ENCODE measurements around the gene KAT6B. TPM values are rescaled to one million over a fixed set of nuclear protein-coding genes. Genes with fewer than 3 reads are reported as not detected.
A peak's percentile ranks its signal among the peaks of the same experiment; 100 is the strongest.

KAT6B gene
- total RNA-seq, 1 experiment from 2014 or later, result 21.1 TPM

GRCh38 chr10:75065076-75065475, 238.7 kb downstream of the KAT6B start:
- Histone ChIP-seq H3K27ac (no peak overlapping the region), H3K4me1 (no peaks in the 10 kb centered on the region), H3K9me3 (replicated peaks) (no peaks in the 10 kb centered on the region), H3K27me3 (no peaks in the 10 kb centered on the region), H3K36me3 (no peaks in the 10 kb centered on the region), H3K4me3 (no peak overlapping the region)
- no peak for DNase-seq

- Histone ChIP-seq H3K36me3 (no peaks in the 10 kb centered on the region), H3K27ac (no peak overlapping the region), H3K4me3 (no peak overlapping the region), H3K9me3 (replicated peaks) (no peaks in the 10 kb centered on the region), H3K4me1 (no peaks in the 10 kb centered on the region), H3K27me3 (no peaks in the 10 kb centered on the region)
- no peak for DNase-seq
Measured at GRCh38 chr10:75066271-75066670, 239.9 kb downstream of the KAT6B start.

- no peaks in the 10 kb centered on the region for H3K9me3 ChIP-seq (replicated peaks)
- H3K4me1 ChIP-seq, result no peaks in the 10 kb centered on the region
- no peak overlapping the region for H3K27ac ChIP-seq
- H3K4me3 ChIP-seq, result no peak overlapping the region
- DNase-seq, result no peak
- H3K27me3 ChIP-seq, result no peaks in the 10 kb centered on the region
- no peaks in the 10 kb centered on the region for H3K36me3 ChIP-seq
Measured at GRCh38 chr10:75067272-75067671, 240.9 kb downstream of the KAT6B start.

- Histone ChIP-seq H3K36me3 (no peaks in the 10 kb centered on the region), H3K9me3 (replicated peaks) (no peaks in the 10 kb centered on the region), H3K4me1 (no peaks in the 10 kb centered on the region), H3K4me3 (no peak overlapping the region), H3K27me3 (no peaks in the 10 kb centered on the region), H3K27ac (no peak overlapping the region)
- DNase-seq, result no peak
Measured at GRCh38 chr10:75068523-75068922, 242.1 kb downstream of the KAT6B start.

GRCh38 chr10:75070476-75070875, 244.1 kb downstream of the KAT6B start:
- DNase-seq, result no peak
- Histone ChIP-seq H3K9me3 (replicated peaks) (no peaks in the 10 kb centered on the region), H3K4me3 (no peak overlapping the region), H3K27ac (no peak overlapping the region), H3K36me3 (no peaks in the 10 kb centered on the region), H3K27me3 (no peaks in the 10 kb centered on the region), H3K4me1 (no peaks in the 10 kb centered on the region)

- Histone ChIP-seq H3K36me3 (no peaks in the 10 kb centered on the region), H3K4me1 (no peaks in the 10 kb centered on the region), H3K27ac (no peak overlapping the region), H3K4me3 (no peak overlapping the region), H3K9me3 (replicated peaks) (no peaks in the 10 kb centered on the region), H3K27me3 (no peaks in the 10 kb centered on the region)
- DNase-seq, result peak; percentile 33 to 45
Measured at GRCh38 chr10:75070961-75071428, 244.6 kb downstream of the KAT6B start.

- no peak overlapping the region for H3K27ac ChIP-seq
Measured at GRCh38 chr10:75071756-75072155, 245.4 kb downstream of the KAT6B start.

GRCh38 chr10:75072727-75073126, 246.3 kb downstream of the KAT6B start:
- H3K4me3 ChIP-seq, result no peak overlapping the region
- no peaks in the 10 kb centered on the region for H3K9me3 ChIP-seq (replicated peaks)
- no peak for DNase-seq
- H3K27ac ChIP-seq, result no peak overlapping the region
- H3K27me3 ChIP-seq, result no peaks in the 10 kb centered on the region
- no peaks in the 10 kb centered on the region for H3K4me1 ChIP-seq
- no peaks in the 10 kb centered on the region for H3K36me3 ChIP-seq

More at GRCh38 chr10:75071756-75072155, 245.4 kb downstream of the KAT6B start:
- H3K9me3 ChIP-seq (replicated peaks), result no peaks in the 10 kb centered on the region
- H3K36me3 ChIP-seq, result no peaks in the 10 kb centered on the region
- no peaks in the 10 kb centered on the region for H3K27me3 ChIP-seq
- no peak overlapping the region for H3K4me3 ChIP-seq
- H3K4me1 ChIP-seq, result no peaks in the 10 kb centered on the region
- DNase-seq, result no peak

- Histone ChIP-seq H3K27me3 (no peaks in the 10 kb centered on the region), H3K4me3 (no peak overlapping the region), H3K27ac (no peak overlapping the region), H3K4me1 (no peaks in the 10 kb centered on the region), H3K9me3 (replicated peaks) (no peaks in the 10 kb centered on the region), H3K36me3 (no peaks in the 10 kb centered on the region)
- DNase-seq, result no peak
Measured at GRCh38 chr10:75073442-75073841, 247.0 kb downstream of the KAT6B start.

- no peaks in the 10 kb centered on the region for H3K27me3 ChIP-seq
- DNase-seq, result no peak
- no peak overlapping the region for H3K27ac ChIP-seq
- H3K4me3 ChIP-seq, result no peak overlapping the region
- H3K4me1 ChIP-seq, result peaks cover 3% of the 10 kb centered on the region; the same call in 1 of the 2 replicates
- H3K36me3 ChIP-seq, result no peaks in the 10 kb centered on the region
- H3K9me3 ChIP-seq (replicated peaks), result no peaks in the 10 kb centered on the region
Measured at GRCh38 chr10:75074711-75075445, 248.5 kb downstream of the KAT6B start.

GRCh38 chr10:75076348-75076747, 249.9 kb downstream of the KAT6B start:
- H3K4me1 ChIP-seq, result peaks cover 3% of the 10 kb centered on the region; the same call in 1 of the 2 replicates
- H3K9me3 ChIP-seq (replicated peaks), result no peaks in the 10 kb centered on the region
- no peaks in the 10 kb centered on the region for H3K27me3 ChIP-seq
- no peak overlapping the region for H3K4me3 ChIP-seq
- no peaks in the 10 kb centered on the region for H3K36me3 ChIP-seq
- H3K27ac ChIP-seq, result no peak overlapping the region
- DNase-seq, result no peak

GRCh38 chr10:75079436-75080083, 253.2 kb downstream of the KAT6B start:
- peaks cover 3% of the 10 kb centered on the region; the same call in 1 of the 2 replicates for H3K4me1 ChIP-seq
- peak in 1 of 2 experiments; percentile 32 for DNase-seq
- H3K9me3 ChIP-seq (replicated peaks), result no peaks in the 10 kb centered on the region
- H3K36me3 ChIP-seq, result no peaks in the 10 kb centered on the region
- no peak overlapping the region for H3K4me3 ChIP-seq
- H3K27me3 ChIP-seq, result no peaks in the 10 kb centered on the region
- H3K27ac ChIP-seq, result no peak overlapping the region

GRCh38 chr10:75080554-75080953, 254.2 kb downstream of the KAT6B start:
- DNase-seq, result no peak
- Histone ChIP-seq H3K4me3 (no peak overlapping the region), H3K27ac (no peak overlapping the region), H3K9me3 (replicated peaks) (no peaks in the 10 kb centered on the region), H3K4me1 (peaks cover 3% of the 10 kb centered on the region; the same call in 1 of the 2 replicates), H3K27me3 (no peaks in the 10 kb centered on the region), H3K36me3 (no peaks in the 10 kb centered on the region)

GRCh38 chr10:75081379-75081778, 255.0 kb downstream of the KAT6B start:
- H3K27me3 ChIP-seq, result no peaks in the 10 kb centered on the region
- no peaks in the 10 kb centered on the region for H3K9me3 ChIP-seq (replicated peaks)
- no peak overlapping the region for H3K27ac ChIP-seq
- DNase-seq, result no peak
- H3K36me3 ChIP-seq, result no peaks in the 10 kb centered on the region
- no peak overlapping the region for H3K4me3 ChIP-seq
- peaks cover 3% of the 10 kb centered on the region; the same call in 1 of the 2 replicates for H3K4me1 ChIP-seq
